GM23338 (cell line): ENCODE measurements around the gene ZNF350.

Experiments
- CTCF ChIP-seq, 2 experiments: fragments of 200-600 bp in 1 of 2; sonication (generic) in 1 of 2; conservative IDR thresholded peaks; 2 replicates each; pipeline versions ENCODE4 v1.5.1 to v1.6.1; 2016 to 2017; ENCODE audit warnings: antibody characterized with exemption in 2 of 2, low read depth in 2 of 2, mild to moderate bottlenecking in 2 of 2, moderate library complexity in 1 of 2
- EZH2 ChIP-seq: fragments of 200-600 bp; sonication (generic); IDR thresholded peaks from one replicate; pipeline ENCODE4 v1.8.0; 2017; ENCODE audit warnings: antibody characterized with exemption, mild to moderate bottlenecking, low read depth; ENCODE audit not compliant: unreplicated experiment
- JUNB ChIP-seq: IDR thresholded peaks from one replicate; pipeline ENCODE4 v1.6.1; 2016; ENCODE audit warnings: antibody characterized with exemption; ENCODE audit not compliant: unreplicated experiment
- NANOG ChIP-seq: IDR thresholded peaks from 2 replicates; pipeline ENCODE4 v1.6.1; 2016; ENCODE audit warnings: antibody characterized with exemption, borderline replicate concordance
- POLR2AphosphoS5 ChIP-seq: IDR thresholded peaks from 2 replicates; pipeline ENCODE4 v1.6.1; 2016; ENCODE audit warnings: antibody characterized with exemption, low read depth
- REST ChIP-seq: IDR thresholded peaks from one replicate; pipeline ENCODE4 v1.6.1; 2018; ENCODE audit warnings: antibody characterized with exemption; ENCODE audit not compliant: unreplicated experiment
- ZNF114 ChIP-seq: fragments of 250-450 bp; sonication (Bioruptor Pico); IDR thresholded peaks from 2 replicates; pipeline ENCODE4 v1.5.0; 2020; ENCODE audit warnings: mild to moderate bottlenecking, moderate library complexity
- ZNF331 ChIP-seq: fragments of 250-450 bp; sonication (Bioruptor Pico); IDR thresholded peaks from 2 replicates; pipeline ENCODE4 v1.5.0; 2020; ENCODE audit warnings: low read depth, mild to moderate bottlenecking, moderate library complexity

GRCh38 chr19:51980116-51980736, 6.4 kb downstream of the ZNF350 start:
- TF ChIP-seq CTCF (conservative IDR thresholded peaks at IDR 0.05; ENCODE audit: low read depth in 2 of 2) (no peak), JUNB (no peak), POLR2AphosphoS5 (no peak), NANOG (no peak), EZH2 (no peak), REST (no peak), ZNF114 (no peak), ZNF331 (CRISPR knock-in tag) (no peak)
